ENCODE results near the gene RPS6KA2.
A peak's percentile ranks its signal among the peaks of the same experiment; 100 is the strongest.

Gene RPS6KA2

DNA sequence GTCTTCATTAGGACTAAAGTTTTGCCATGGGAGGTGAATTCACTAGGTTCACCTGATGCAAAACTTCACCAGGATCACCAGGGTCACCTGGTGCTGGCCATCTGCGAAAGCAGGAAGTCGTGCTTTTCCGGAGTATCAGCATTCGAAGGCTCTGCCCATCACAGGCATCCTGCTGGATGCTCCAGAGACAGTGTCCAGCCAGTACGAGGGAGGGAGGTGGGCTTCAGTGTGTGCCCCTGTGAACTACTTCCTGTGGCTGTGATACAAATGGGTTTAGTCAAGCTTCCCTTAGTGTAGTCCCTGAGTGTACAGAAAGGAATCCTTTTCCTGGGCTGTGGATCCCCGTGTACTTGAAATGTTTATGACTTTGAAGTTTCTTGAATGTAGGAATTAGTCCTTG, 3.4 kb upstream of the RPS6KA2 start:
- TF ChIP-seq POLR2AphosphoS5 (IDR thresholded peaks at IDR 0.05; ENCODE audit: low read depth) (no peak), SPI1 (IDR thresholded peaks at IDR 0.05; ENCODE audit: borderline replicate concordance, low read depth) (no peak), GABPA (IDR thresholded peaks at IDR 0.05; ENCODE audit: low read depth) (no peak)
- TF ChIP-seq, protein P1, sequence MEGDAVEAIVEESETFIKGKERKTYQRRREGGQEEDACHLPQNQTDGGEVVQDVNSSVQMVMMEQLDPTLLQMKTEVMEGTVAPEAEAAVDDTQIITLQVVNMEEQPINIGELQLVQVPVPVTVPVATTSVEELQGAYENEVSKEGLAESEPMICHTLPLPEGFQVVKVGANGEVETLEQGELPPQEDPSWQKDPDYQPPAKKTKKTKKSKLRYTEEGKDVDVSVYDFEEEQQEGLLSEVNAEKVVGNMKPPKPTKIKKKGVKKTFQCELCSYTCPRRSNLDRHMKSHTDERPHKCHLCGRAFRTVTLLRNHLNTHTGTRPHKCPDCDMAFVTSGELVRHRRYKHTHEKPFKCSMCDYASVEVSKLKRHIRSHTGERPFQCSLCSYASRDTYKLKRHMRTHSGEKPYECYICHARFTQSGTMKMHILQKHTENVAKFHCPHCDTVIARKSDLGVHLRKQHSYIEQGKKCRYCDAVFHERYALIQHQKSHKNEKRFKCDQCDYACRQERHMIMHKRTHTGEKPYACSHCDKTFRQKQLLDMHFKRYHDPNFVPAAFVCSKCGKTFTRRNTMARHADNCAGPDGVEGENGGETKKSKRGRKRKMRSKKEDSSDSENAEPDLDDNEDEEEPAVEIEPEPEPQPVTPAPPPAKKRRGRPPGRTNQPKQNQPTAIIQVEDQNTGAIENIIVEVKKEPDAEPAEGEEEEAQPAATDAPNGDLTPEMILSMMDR (IDR thresholded peaks at IDR 0.05; ENCODE audit: insufficient read depth, low read length): no peak
- TF ChIP-seq, protein P2, sequence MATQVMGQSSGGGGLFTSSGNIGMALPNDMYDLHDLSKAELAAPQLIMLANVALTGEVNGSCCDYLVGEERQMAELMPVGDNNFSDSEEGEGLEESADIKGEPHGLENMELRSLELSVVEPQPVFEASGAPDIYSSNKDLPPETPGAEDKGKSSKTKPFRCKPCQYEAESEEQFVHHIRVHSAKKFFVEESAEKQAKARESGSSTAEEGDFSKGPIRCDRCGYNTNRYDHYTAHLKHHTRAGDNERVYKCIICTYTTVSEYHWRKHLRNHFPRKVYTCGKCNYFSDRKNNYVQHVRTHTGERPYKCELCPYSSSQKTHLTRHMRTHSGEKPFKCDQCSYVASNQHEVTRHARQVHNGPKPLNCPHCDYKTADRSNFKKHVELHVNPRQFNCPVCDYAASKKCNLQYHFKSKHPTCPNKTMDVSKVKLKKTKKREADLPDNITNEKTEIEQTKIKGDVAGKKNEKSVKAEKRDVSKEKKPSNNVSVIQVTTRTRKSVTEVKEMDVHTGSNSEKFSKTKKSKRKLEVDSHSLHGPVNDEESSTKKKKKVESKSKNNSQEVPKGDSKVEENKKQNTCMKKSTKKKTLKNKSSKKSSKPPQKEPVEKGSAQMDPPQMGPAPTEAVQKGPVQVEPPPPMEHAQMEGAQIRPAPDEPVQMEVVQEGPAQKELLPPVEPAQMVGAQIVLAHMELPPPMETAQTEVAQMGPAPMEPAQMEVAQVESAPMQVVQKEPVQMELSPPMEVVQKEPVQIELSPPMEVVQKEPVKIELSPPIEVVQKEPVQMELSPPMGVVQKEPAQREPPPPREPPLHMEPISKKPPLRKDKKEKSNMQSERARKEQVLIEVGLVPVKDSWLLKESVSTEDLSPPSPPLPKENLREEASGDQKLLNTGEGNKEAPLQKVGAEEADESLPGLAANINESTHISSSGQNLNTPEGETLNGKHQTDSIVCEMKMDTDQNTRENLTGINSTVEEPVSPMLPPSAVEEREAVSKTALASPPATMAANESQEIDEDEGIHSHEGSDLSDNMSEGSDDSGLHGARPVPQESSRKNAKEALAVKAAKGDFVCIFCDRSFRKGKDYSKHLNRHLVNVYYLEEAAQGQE (IDR thresholded peaks at IDR 0.05; ENCODE audit: insufficient replicate concordance, low read depth): no peak
- no peak for DNase-seq (ENCODE audit: low read depth in 1 of 2, low spot score in 1 of 2)
- Histone ChIP-seq H3K4me3 (replicated peaks; ENCODE audit: insufficient read depth, low read length) (no peak overlapping the region), H3K27me3 (ENCODE audit: insufficient read depth, poor library complexity, severe bottlenecking) (no peaks in the 10 kb centered on the region), H3K27ac (replicated peaks) (no peak overlapping the region)

DNA sequence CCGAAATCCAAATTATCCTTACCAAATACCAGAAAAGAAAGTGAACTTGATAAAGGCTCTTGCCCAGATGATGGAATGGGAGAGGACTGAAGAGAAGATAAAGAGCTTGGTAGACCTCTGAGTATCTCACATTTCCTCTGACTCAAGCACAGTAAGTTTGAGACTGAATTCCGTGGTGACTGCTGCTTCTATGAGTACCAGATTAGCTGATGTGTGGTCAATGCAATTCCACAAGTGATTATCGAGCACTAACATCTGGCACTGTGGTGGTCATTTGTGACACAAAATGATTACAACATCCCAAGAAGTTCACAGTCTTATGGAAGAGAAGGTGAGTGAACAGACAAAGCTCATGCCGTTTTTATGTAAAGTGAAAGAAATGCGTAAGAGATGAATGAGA, 2.6 kb upstream of the RPS6KA2 start:
- no peaks in the 10 kb centered on the region for H3K27me3 ChIP-seq (ENCODE audit: insufficient read depth, poor library complexity, severe bottlenecking)
- H3K4me3 ChIP-seq (replicated peaks; ENCODE audit: insufficient read depth, low read length): no peak overlapping the region
- no peak for TF ChIP-seq GABPA (IDR thresholded peaks at IDR 0.05; ENCODE audit: low read depth)
- TF ChIP-seq SPI1 (IDR thresholded peaks at IDR 0.05; ENCODE audit: borderline replicate concordance, low read depth): no peak
- TF ChIP-seq, protein P2 (IDR thresholded peaks at IDR 0.05; ENCODE audit: insufficient replicate concordance, low read depth): no peak
- TF ChIP-seq, protein P1 (IDR thresholded peaks at IDR 0.05; ENCODE audit: insufficient read depth, low read length): no peak
- TF ChIP-seq POLR2AphosphoS5 (IDR thresholded peaks at IDR 0.05; ENCODE audit: low read depth): no peak
- no peak overlapping the region for H3K27ac ChIP-seq (replicated peaks)
- no peak for DNase-seq (ENCODE audit: low read depth in 1 of 2, low spot score in 1 of 2)

DNA sequence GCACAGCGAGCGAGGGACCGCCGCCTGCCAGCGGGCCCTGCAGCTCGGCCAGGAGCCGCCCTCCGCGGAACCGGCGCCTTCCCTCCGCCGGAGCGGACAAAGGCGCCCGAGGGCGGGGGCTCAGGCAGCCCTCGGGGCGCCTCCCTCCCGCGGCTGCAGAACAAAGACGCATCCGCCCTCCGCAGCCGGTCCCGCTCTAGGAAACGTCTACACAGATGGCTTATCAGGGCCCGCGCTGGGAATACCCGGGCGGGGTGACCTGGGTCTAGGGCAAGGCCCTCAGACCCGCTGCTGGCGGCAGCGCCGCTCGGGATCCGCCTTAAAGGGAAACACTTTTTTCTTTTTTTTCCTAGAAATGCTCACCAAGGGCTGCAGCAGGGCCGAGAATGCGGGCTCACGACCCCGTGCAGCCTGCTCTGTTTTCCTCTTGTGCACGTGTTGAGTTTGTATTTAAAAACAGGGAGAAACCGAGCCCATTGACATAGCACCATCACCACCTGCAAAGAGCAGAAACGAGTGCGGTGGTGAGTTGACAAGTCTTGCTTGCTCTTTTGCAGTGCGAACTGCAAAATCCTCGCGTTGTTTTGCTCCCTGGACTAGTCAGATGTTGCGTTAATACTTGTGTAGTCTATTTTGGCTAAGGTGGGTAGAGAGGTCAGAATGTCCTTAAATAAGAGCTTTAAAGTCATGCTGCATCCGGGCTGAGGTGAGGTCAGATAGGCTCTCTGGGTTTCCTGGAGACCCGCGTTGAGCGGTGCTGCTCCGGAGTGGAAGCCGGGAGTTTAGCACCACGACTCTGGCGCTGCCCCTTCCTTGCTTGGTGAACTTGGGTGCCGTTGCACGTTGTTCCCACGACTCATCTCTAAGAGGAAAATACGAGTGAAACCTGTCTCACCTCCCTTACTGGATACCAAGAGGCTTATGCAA, 1.1 kb upstream of the RPS6KA2 start:
- peak; percentile 13 to 44 for DNase-seq (ENCODE audit: low read depth in 1 of 2, low spot score in 1 of 2)
- no peak for TF ChIP-seq POLR2AphosphoS5 (IDR thresholded peaks at IDR 0.05; ENCODE audit: low read depth)
- TF ChIP-seq, protein P1 (IDR thresholded peaks at IDR 0.05; ENCODE audit: insufficient read depth, low read length): no peak
- no peak for TF ChIP-seq SPI1 (IDR thresholded peaks at IDR 0.05; ENCODE audit: borderline replicate concordance, low read depth)
- TF ChIP-seq, protein P2 (IDR thresholded peaks at IDR 0.05; ENCODE audit: insufficient replicate concordance, low read depth): no peak
- no peak for TF ChIP-seq GABPA (IDR thresholded peaks at IDR 0.05; ENCODE audit: low read depth)
- Histone ChIP-seq H3K27me3 (ENCODE audit: insufficient read depth, poor library complexity, severe bottlenecking) (no peaks in the 10 kb centered on the region), H3K27ac (replicated peaks) (peak overlapping the region; percentile 5; the same call in 1 of the 2 replicates), H3K4me3 (replicated peaks; ENCODE audit: insufficient read depth, low read length) (peak overlapping the region; percentile 47)

All from HL-60 (cell line).